Lower leg skin (tissue), 3 donors: ENCODE measurements around the gene THBS2.

Experiments used
- CTCF ChIP-seq, 3 donors: fragments of 450-650 bp; IDR thresholded peaks; one replicate each; pipeline ENCODE4 v1.5.1; 2016; ENCODE audit warnings: antibody characterized with exemption in 3 of 3, mild to moderate bottlenecking in 3 of 3, moderate library complexity in 2 of 3
- POLR2A ChIP-seq, 2 donors: fragments of 450-650 bp; IDR thresholded peaks; one replicate each; pipeline ENCODE4 v1.6.1; 2016 to 2017; ENCODE audit warnings: antibody characterized with exemption in 2 of 2, mild to moderate bottlenecking in 1 of 2, moderate library complexity in 1 of 2

DNA sequence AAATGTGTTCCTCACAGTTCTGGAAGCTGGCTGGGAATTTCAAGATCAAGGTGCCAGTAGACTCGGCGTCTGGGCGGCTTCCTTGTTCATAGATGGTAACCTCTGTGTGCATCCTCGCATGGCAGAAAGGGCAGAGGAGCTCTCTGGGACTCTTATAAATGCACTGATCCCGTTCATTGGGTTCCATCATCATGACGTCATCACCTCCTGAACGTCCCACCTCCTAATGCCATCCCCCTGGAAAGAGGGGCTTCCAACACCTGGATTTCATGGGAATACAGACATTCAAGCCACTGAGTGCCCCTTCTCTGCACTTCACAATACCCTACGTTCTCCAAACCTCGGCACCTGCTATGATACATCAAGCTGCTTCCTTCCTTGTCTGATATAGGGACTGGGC, 37.5 kb upstream of the THBS2 start:
- TF ChIP-seq CTCF (IDR thresholded peaks at IDR 0.05) (no peak), POLR2A (IDR thresholded peaks at IDR 0.05) (no peak)
